H1 (cell line): ENCODE results near the gene GAS7. TPM values are rescaled to one million over a fixed set of nuclear protein-coding genes. Genes with fewer than 3 reads are reported as not detected.

Experiments
- CTCF ChIA-PET: fragments of 300-600 bp; sonication (Branson Sonifier 250); formaldehyde crosslinking; loops from one replicate; lab custom pipeline; 2021; ENCODE audit not compliant: partially characterized antibody; lab: Charles Lee
- POLR2A ChIA-PET: fragments of 300-600 bp; sonication (Branson Sonifier 250); formaldehyde crosslinking; loops from one replicate; lab custom pipeline; 2021; ENCODE audit warnings: inconsistent platforms; ENCODE audit not compliant: partially characterized antibody; lab: Charles Lee
- DNase-seq, 2 experiments: peaks; one replicate each; pipeline versions ENCODE4 v3.0.0 to v3.0.0-alpha.2; 2010 to 2022; ENCODE audit warnings: low spot score in 2 of 2, low read depth in 1 of 2, mixed read lengths in 1 of 2
- FAIRE-seq: peaks from 2 replicates; lab custom pipeline; 2011; peaks lifted over from hg19 to GRCh38; lab: Jason Lieb, UNC
- H2AFZ ChIP-seq: 2 replicates; pipeline ENCODE4 v1.8.1; 2012; ENCODE audit warnings: low read length, inconsistent platforms
- H2AK5ac ChIP-seq: 2 replicates; pipeline ENCODE4 v1.6.1; 2013; ENCODE audit warnings: low read depth, low read length
- H2BK120ac ChIP-seq: replicated peaks from 2 replicates; pipeline ENCODE3; 2013; ENCODE audit warnings: low read depth, low read length, inconsistent platforms
- H2BK12ac ChIP-seq: 2 replicates; pipeline ENCODE4 v1.6.1; 2013; ENCODE audit warnings: low read depth, low read length
- H2BK15ac ChIP-seq: 2 replicates; pipeline ENCODE4 v1.6.1; 2013; ENCODE audit warnings: low read length
- H2BK20ac ChIP-seq: 2 replicates; pipeline ENCODE4 v1.6.1; 2013; ENCODE audit warnings: low read length
- H2BK5ac ChIP-seq: 2 replicates; pipeline ENCODE4 v1.6.1; 2013; ENCODE audit warnings: low read depth, low read length
- H3K14ac ChIP-seq: 2 replicates; pipeline ENCODE4 v1.6.1; 2013; ENCODE audit warnings: inconsistent platforms; ENCODE audit not compliant: insufficient read length
- H3K18ac ChIP-seq: 2 replicates; pipeline ENCODE4 v1.6.1; 2013; ENCODE audit warnings: low read length; ENCODE audit errors: extremely low read depth
- H3K23ac ChIP-seq: 2 replicates; pipeline ENCODE4 v1.6.1; 2013; ENCODE audit warnings: inconsistent platforms; ENCODE audit not compliant: insufficient read length
- H3K23me2 ChIP-seq: 2 replicates; pipeline ENCODE4 v1.6.1; 2013; ENCODE audit warnings: low read depth, low read length
- H3K27ac ChIP-seq: 2 replicates; pipeline ENCODE4 v1.6.1; 2011; ENCODE audit warnings: low read depth, low read length, inconsistent platforms
- H3K27me3 ChIP-seq, 4 experiments: replicated peaks in 1 of 4; 1 replicate in 1 of 4; 2 replicates in 3 of 4; pipeline versions ENCODE4 v1.6.1 to v1.8.1; 2011 to 2013; ENCODE audit warnings: low read length in 3 of 4, mild to moderate bottlenecking in 3 of 4, inconsistent platforms in 2 of 4, mixed read lengths in 2 of 4, moderate library complexity in 1 of 4; ENCODE audit not compliant: control insufficient read depth in 3 of 4, insufficient read depth in 3 of 4; ENCODE audit errors: extremely low read depth in 1 of 4
- H3K36me3 ChIP-seq, 4 experiments: 2 replicates each; pipeline versions ENCODE4 v1.6.1 to v1.8.1; 2011 to 2013; ENCODE audit warnings: mild to moderate bottlenecking in 4 of 4, low read length in 3 of 4, moderate library complexity in 2 of 4, control low read depth in 1 of 4, inconsistent platforms in 1 of 4; ENCODE audit not compliant: insufficient read depth in 4 of 4, control insufficient read depth in 2 of 4
- H3K4ac ChIP-seq: replicated peaks from 2 replicates; pipeline ENCODE3; 2013; ENCODE audit warnings: low read length, low read depth, mixed read lengths, inconsistent platforms; ENCODE audit not compliant: insufficient read length
- H3K4me1 ChIP-seq, 4 experiments: replicated peaks in 1 of 4; 1 replicate in 1 of 4; 2 replicates in 3 of 4; pipeline versions ENCODE4 v1.6.1 to v1.8.1; 2011 to 2013; ENCODE audit warnings: low read length in 3 of 4, inconsistent platforms in 2 of 4, mixed read lengths in 1 of 4; ENCODE audit not compliant: insufficient read depth in 4 of 4, control insufficient read depth in 3 of 4
- H3K4me2 ChIP-seq, 2 experiments: 2 replicates each; pipeline versions ENCODE4 v1.6.1 to v1.8.1; 2011 to 2013; ENCODE audit warnings: low read depth in 2 of 2, low read length in 2 of 2, control low read depth in 1 of 2, inconsistent platforms in 1 of 2, mild to moderate bottlenecking in 1 of 2; ENCODE audit not compliant: insufficient read depth in 1 of 2
- H3K4me3 ChIP-seq, 4 experiments: fragments of 200-600, 300-600 bp in 1 of 4; sonication (generic), shearing (Covaris generic), sonication (Bioruptor Twin) in 1 of 4; 2 replicates each; pipeline versions ENCODE4 v1.5.1 to v1.8.1; 2011 to 2016; ENCODE audit warnings: low read length in 4 of 4, low read depth in 3 of 4, control low read depth in 2 of 4, inconsistent platforms in 2 of 4, mild to moderate bottlenecking in 2 of 4, mixed read lengths in 1 of 4, moderate library complexity in 1 of 4; ENCODE audit not compliant: insufficient read depth in 2 of 4; ENCODE audit errors: extremely low read depth in 1 of 4
- H3K56ac ChIP-seq: replicated peaks from 2 replicates; pipeline ENCODE3; 2013; ENCODE audit warnings: low read depth, mild to moderate bottlenecking, mixed read lengths, low read length, inconsistent platforms; ENCODE audit not compliant: insufficient read length
- H3K79me1 ChIP-seq: 2 replicates; pipeline ENCODE4 v1.6.1; 2013; ENCODE audit warnings: low read depth, low read length, control low read depth
- H3K79me2 ChIP-seq, 2 experiments: 2 replicates each; pipeline versions ENCODE4 v1.6.1 to v1.8.1; 2012 to 2013; ENCODE audit warnings: low read length in 2 of 2, mild to moderate bottlenecking in 2 of 2, inconsistent platforms in 1 of 2; ENCODE audit not compliant: insufficient read depth in 2 of 2, control insufficient read depth in 1 of 2
- H3K9ac ChIP-seq, 4 experiments: replicated peaks in 1 of 4; 1 replicate in 1 of 4; 2 replicates in 3 of 4; pipeline versions ENCODE4 v1.6.1 to v1.8.1; 2011 to 2013; ENCODE audit warnings: low read depth in 3 of 4, low read length in 3 of 4, control low read depth in 2 of 4, mild to moderate bottlenecking in 2 of 4, moderate library complexity in 2 of 4, inconsistent platforms in 1 of 4; ENCODE audit errors: extremely low read depth in 1 of 4
- H3K9me3 ChIP-seq, 2 experiments: 2 replicates each; pipeline versions ENCODE4 v1.6.1 to v1.8.1; 2012 to 2013; ENCODE audit warnings: mild to moderate bottlenecking in 2 of 2, moderate library complexity in 2 of 2, control low read depth in 1 of 2, inconsistent platforms in 1 of 2, low read depth in 1 of 2, low read length in 1 of 2, mixed read lengths in 1 of 2; ENCODE audit not compliant: insufficient read depth in 2 of 2
- H4K20me1 ChIP-seq, 2 experiments: replicated peaks in 1 of 2; 2 replicates each; pipeline versions ENCODE3 to v1.8.1; 2011 to 2013; ENCODE audit warnings: inconsistent platforms in 2 of 2, low read length in 2 of 2, mild to moderate bottlenecking in 1 of 2; ENCODE audit not compliant: insufficient read depth in 2 of 2, control insufficient read depth in 1 of 2
- H4K5ac ChIP-seq: 2 replicates; pipeline ENCODE4 v1.6.1; 2013; ENCODE audit warnings: low read length, low read depth, mixed read lengths, inconsistent platforms; ENCODE audit not compliant: insufficient read length
- H4K8ac ChIP-seq: 2 replicates; pipeline ENCODE4 v1.8.0; 2013; ENCODE audit warnings: mild to moderate bottlenecking, moderate library complexity, low read length, inconsistent platforms; ENCODE audit not compliant: insufficient read depth; ENCODE audit errors: extremely low read depth
- H4K91ac ChIP-seq: replicated peaks from 2 replicates; pipeline ENCODE3; 2013; ENCODE audit warnings: low read length, mixed read lengths, inconsistent platforms; ENCODE audit not compliant: insufficient read length
- EP300 ChIP-seq, 2 experiments: IDR thresholded peaks; 1 replicate in 1 of 2; 2 replicates in 1 of 2; pipeline ENCODE4 v1.6.1; 2011 to 2012; ENCODE audit warnings: low read depth in 2 of 2, low read length in 2 of 2, mild to moderate bottlenecking in 2 of 2, borderline replicate concordance in 1 of 2, inconsistent platforms in 1 of 2, moderate library complexity in 1 of 2
- GABPA ChIP-seq: IDR thresholded peaks from 2 replicates; pipeline ENCODE4 v1.6.1; 2011; ENCODE audit warnings: mild to moderate bottlenecking, low read length, moderate library complexity, borderline replicate concordance; ENCODE audit not compliant: insufficient read depth
- NANOG ChIP-seq: IDR thresholded peaks from 2 replicates; pipeline ENCODE4 v1.6.1; 2011; ENCODE audit warnings: low read length, low read depth, mild to moderate bottlenecking, inconsistent platforms; ENCODE audit not compliant: insufficient read depth, poor library complexity, severe bottlenecking
- POLR2A ChIP-seq, 2 experiments: IDR thresholded peaks; 1 replicate in 1 of 2; 2 replicates in 1 of 2; pipeline ENCODE4 v1.6.1; 2011; ENCODE audit warnings: low read depth in 2 of 2, low read length in 2 of 2, mild to moderate bottlenecking in 2 of 2; ENCODE audit errors: control extremely low read depth in 1 of 2
- RBBP5 ChIP-seq: IDR thresholded peaks from 2 replicates; pipeline ENCODE4 v1.7.1; 2012; ENCODE audit warnings: low read depth, mild to moderate bottlenecking, inconsistent platforms, low read length, moderate library complexity, borderline replicate concordance
- RNF2 ChIP-seq: fragments of 200-900, 300-1000 bp; sonication (generic); IDR thresholded peaks from 2 replicates; pipeline ENCODE4 v1.7.1; 2016; ENCODE audit warnings: borderline replicate concordance, low read depth, mild to moderate bottlenecking, antibody characterized with exemption, low read length; ENCODE audit not compliant: poor library complexity, severe bottlenecking; ENCODE audit errors: missing control alignments
- TAF7 ChIP-seq: optimal IDR thresholded peaks from 2 replicates; pipeline ENCODE3; 2011; ENCODE audit warnings: low read depth, mild to moderate bottlenecking, inconsistent platforms, low read length, moderate library complexity, borderline replicate concordance
- TEAD4 ChIP-seq: IDR thresholded peaks from 2 replicates; pipeline ENCODE4 v1.6.1; 2012; ENCODE audit warnings: low read depth, low read length, inconsistent platforms, mixed read lengths
- WGBS, 2 experiments: shearing (Covaris generic) in 1 of 2; methylation state at CpG; one replicate each; pipeline versions ENCODE4 v1.1.6 to v1.1.7; 2013 to 2015; ENCODE audit warnings: low lambda C conversion rate in 2 of 2, mixed read lengths in 2 of 2, inconsistent platforms in 1 of 2, low coverage in 1 of 2, missing lambda C conversion rate in 1 of 2; ENCODE audit not compliant: insufficient replicate concordance in 2 of 2, insufficient coverage in 1 of 2, insufficient read length in 1 of 2; ENCODE audit errors: extremely low coverage in 1 of 2, missing lambda C conversion rate in 1 of 2; 5-methylcytosine and 5-hydroxymethylcytosine counted together
- polyA plus RNA-seq, 7 experiments: library from polyadenylated mRNA; depleted of rRNA in 3 of 7; stranded (reverse) in 5 of 7; unstranded in 2 of 7; fragments of >200 nt in 5 of 7; fragments of 200-250 nt in 2 of 7; gene quantifications; 1 replicate in 5 of 7; 2 replicates in 1 of 7; 4 replicates in 1 of 7; pipeline versions ENCODE4 v1.2.1 to v1.2.3, GENCODE V29; 2011 to 2013; ENCODE audit warnings: missing spikeins in 2 of 7, mixed read lengths in 2 of 7
- total RNA-seq: library from RNA; stranded (reverse); fragmentation: NEBNext Ultra II Directional; extraction: Animal tissue kit (Norgen Biotek cat#: 25700); gene quantifications from 2 replicates; pipeline ENCODE4 v1.2.1, GENCODE V29; 2021
- TF ChIP-seq, protein P1 (sequence below), 3 experiments: IDR thresholded peaks; 1 replicate in 2 of 3; 2 replicates in 1 of 3; pipeline versions ENCODE4 v1.5.1 to v1.6.1; 2011; ENCODE audit warnings: low read length in 3 of 3, mild to moderate bottlenecking in 3 of 3, inconsistent platforms in 2 of 3, low read depth in 1 of 3, moderate library complexity in 1 of 3; ENCODE audit not compliant: insufficient read depth in 1 of 3; ENCODE audit errors: control extremely low read depth in 1 of 3
- TF ChIP-seq, protein P2 (sequence below): IDR thresholded peaks from 2 replicates; pipeline ENCODE4 v1.6.1; 2012; ENCODE audit warnings: inconsistent platforms

Gene GAS7
- total and polyA plus RNA-seq, 2 of the 8 experiments (the other 6 are each of a cell fraction or from before 2014, with no cell fraction given): 5.0 to 14.5 TPM

DNA sequence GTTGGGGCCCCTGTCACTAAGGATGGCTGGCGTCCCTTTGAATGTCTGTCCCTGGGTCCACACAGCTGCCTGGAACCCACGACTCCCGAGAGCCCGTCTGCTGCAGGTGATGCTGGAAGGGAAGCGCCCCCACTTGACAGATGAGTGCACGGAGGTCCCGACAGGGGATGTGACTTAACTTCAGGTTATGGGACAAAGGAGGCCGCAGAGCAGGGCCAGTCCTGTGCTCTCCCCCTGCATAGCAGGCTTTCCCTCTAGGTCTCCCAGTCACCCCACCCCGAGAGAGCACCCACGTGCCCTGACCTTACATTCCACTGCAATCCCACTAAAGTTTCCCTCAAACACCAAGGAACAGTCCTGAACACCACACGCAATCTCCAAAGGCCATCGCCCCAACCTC, 287.3 kb downstream of the GAS7 start:
- Histone ChIP-seq H3K4me1 (peaks cover 0 to 4% (median 2%) of the 10 kb centered on the region in 4 experiments; a peak in 3 of 7 replicates), H2AFZ (no peak overlapping the region), H3K23me2 (no peaks in the 10 kb centered on the region), H3K4ac (no peak overlapping the region), H2AK5ac (no peak overlapping the region), H4K8ac (no peak overlapping the region), H2BK12ac (no peak overlapping the region), H3K4me2 (no peak overlapping the region), H3K27me3 (no peaks in the 10 kb centered on the region; a peak in 1 of 7 replicates), H2BK20ac (no peak overlapping the region), H4K20me1 (no peaks in the 10 kb centered on the region), H3K18ac (no peak overlapping the region), H3K79me2 (no peaks in the 10 kb centered on the region), H2BK120ac (no peak overlapping the region), H2BK5ac (no peak overlapping the region), H2BK15ac (no peak overlapping the region), H4K5ac (no peak overlapping the region), H3K36me3 (no peaks in the 10 kb centered on the region), H3K27ac (no peak overlapping the region), H3K9ac (no peak overlapping the region), H3K4me3 (no peak overlapping the region), H4K91ac (no peak overlapping the region), H3K56ac (no peak overlapping the region), H3K79me1 (no peaks in the 10 kb centered on the region), H3K9me3 (no peaks in the 10 kb centered on the region), H3K23ac (no peak overlapping the region), H3K14ac (no peak overlapping the region)
- CTCF ChIA-PET: interaction anchor here (0.7 to 1.5 kb wide), 2 partner anchors 22 to 49 kb away, joined by 3 to 5 read pairs; no protein-coding TSS in a partner anchor
- no peak for DNase-seq
- FAIRE-seq: no peak
- WGBS, 2 experiments: 89% methylated on average over 11 of the region's 12 CpGs; no CpG with 5 or more reads in 1 of the 2 experiments
- POLR2A ChIA-PET: no interaction called here
- TF ChIP-seq EP300 (IDR thresholded peaks at IDR 0.05; ENCODE audit: borderline replicate concordance in 1 of 2, low read depth in 2 of 2, low read length in 2 of 2) (no peak), RNF2 (no peak), RBBP5 (no peak), TEAD4 (no peak), TAF7 (no peak), GABPA (no peak), NANOG (no peak), POLR2A (IDR thresholded peaks at IDR 0.05; ENCODE audit: control extremely low read depth in 1 of 2, low read depth in 2 of 2, low read length in 2 of 2) (no peak)
- TF ChIP-seq, protein P1, sequence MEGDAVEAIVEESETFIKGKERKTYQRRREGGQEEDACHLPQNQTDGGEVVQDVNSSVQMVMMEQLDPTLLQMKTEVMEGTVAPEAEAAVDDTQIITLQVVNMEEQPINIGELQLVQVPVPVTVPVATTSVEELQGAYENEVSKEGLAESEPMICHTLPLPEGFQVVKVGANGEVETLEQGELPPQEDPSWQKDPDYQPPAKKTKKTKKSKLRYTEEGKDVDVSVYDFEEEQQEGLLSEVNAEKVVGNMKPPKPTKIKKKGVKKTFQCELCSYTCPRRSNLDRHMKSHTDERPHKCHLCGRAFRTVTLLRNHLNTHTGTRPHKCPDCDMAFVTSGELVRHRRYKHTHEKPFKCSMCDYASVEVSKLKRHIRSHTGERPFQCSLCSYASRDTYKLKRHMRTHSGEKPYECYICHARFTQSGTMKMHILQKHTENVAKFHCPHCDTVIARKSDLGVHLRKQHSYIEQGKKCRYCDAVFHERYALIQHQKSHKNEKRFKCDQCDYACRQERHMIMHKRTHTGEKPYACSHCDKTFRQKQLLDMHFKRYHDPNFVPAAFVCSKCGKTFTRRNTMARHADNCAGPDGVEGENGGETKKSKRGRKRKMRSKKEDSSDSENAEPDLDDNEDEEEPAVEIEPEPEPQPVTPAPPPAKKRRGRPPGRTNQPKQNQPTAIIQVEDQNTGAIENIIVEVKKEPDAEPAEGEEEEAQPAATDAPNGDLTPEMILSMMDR (IDR thresholded peaks at IDR 0.05; ENCODE audit: control extremely low read depth in 1 of 3, insufficient read depth in 1 of 3, low read depth in 1 of 3, low read length in 3 of 3): no peak
- TF ChIP-seq, protein P2, sequence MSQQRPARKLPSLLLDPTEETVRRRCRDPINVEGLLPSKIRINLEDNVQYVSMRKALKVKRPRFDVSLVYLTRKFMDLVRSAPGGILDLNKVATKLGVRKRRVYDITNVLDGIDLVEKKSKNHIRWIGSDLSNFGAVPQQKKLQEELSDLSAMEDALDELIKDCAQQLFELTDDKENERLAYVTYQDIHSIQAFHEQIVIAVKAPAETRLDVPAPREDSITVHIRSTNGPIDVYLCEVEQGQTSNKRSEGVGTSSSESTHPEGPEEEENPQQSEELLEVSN: no peak
